AG08395 (cell line): Measurements from ENCODE around the gene TTC24.
"Not testable (repeated sequence)": the region's sequence is repeated elsewhere in the genome, so short reads cannot be mapped to it uniquely, and the experiment has no call there.

Source experiments
- DNase-seq: peaks from one replicate; pipeline ENCODE4 v3.0.0; 2012; ENCODE audit warnings: mixed read lengths, low spot score

TTC24 gene

GRCh38 chr1:156587927-156588326 is 8.4 kb downstream of the TTC24 start:
- not testable (repeated sequence) for DNase-seq

GRCh38 chr1:156589546-156589945 is 10.0 kb downstream of the TTC24 start:
- no peak for DNase-seq

- no peak for DNase-seq
Measured at GRCh38 chr1:156590326-156591180, 11.0 kb downstream of the TTC24 start.

- DNase-seq: no peak
Measured at GRCh38 chr1:156591181-156591431, 11.6 kb downstream of the TTC24 start.

GRCh38 chr1:156591432-156592157 is 12.1 kb downstream of the TTC24 start, which contains the start of gene NAXE:
TSS of gene NAXE (plus strand) at chr1:156591776. CDS start at chr1:156591805, 29 bp downstream.
- DNase-seq: peak; percentile 92

- no peak for DNase-seq
Measured at GRCh38 chr1:156592158-156592909, 12.8 kb downstream of the TTC24 start.

- DNase-seq: no peak
Measured at GRCh38 chr1:156592910-156593660, 13.6 kb downstream of the TTC24 start.

- no peak for DNase-seq
Measured at GRCh38 chr1:156593661-156593989, 14.1 kb downstream of the TTC24 start.

GRCh38 chr1:156594190-156594589 is 14.7 kb downstream of the TTC24 start:
- no peak for DNase-seq

- no peak for DNase-seq
Measured at GRCh38 chr1:156595016-156595415, 15.5 kb downstream of the TTC24 start.

- DNase-seq: no peak
Measured at GRCh38 chr1:156596426-156596825, 16.9 kb downstream of the TTC24 start.

- DNase-seq: no peak
Measured at GRCh38 chr1:156598125-156598524, 18.6 kb downstream of the TTC24 start.

GRCh38 chr1:156598731-156599432 is 19.4 kb downstream of the TTC24 start:
- no peak for DNase-seq

- no peak for DNase-seq
Measured at GRCh38 chr1:156599811-156600210, 20.3 kb downstream of the TTC24 start.

GRCh38 chr1:156600733-156601121 is 21.2 kb downstream of the TTC24 start:
- no peak for DNase-seq

- peak; percentile 92 for DNase-seq
Measured at GRCh38 chr1:156601122-156601830, 21.8 kb downstream of the TTC24 start, which contains the start of gene GPATCH4. TSS of gene GPATCH4 (minus strand) at chr1:156601479.

- no peak for DNase-seq
Measured at GRCh38 chr1:156601892-156602291, 22.4 kb downstream of the TTC24 start.

GRCh38 chr1:156602557-156602993 is 23.1 kb downstream of the TTC24 start:
- no peak for DNase-seq

GRCh38 chr1:156607344-156607743 is 27.8 kb downstream of the TTC24 start:
- DNase-seq: not testable (repeated sequence)

- peak; percentile 79 for DNase-seq
Measured at GRCh38 chr1:156608036-156608674, 28.6 kb downstream of the TTC24 start.
